Stomach (tissue), 4 donors: ENCODE data around the gene MKX.

Experiments
- POLR2A ChIP-seq, 4 donors: fragments of 450-650 bp; IDR thresholded peaks; one replicate each; pipeline ENCODE4 v1.6.1; 2016; ENCODE audit warnings: antibody characterized with exemption in 4 of 4, control low read depth in 2 of 4, mild to moderate bottlenecking in 1 of 4, moderate library complexity in 1 of 4
- TF ChIP-seq, protein P1 (sequence below), 7 experiments: fragments of 450-650 bp in 4 of 7; fragments of 200-600 bp in 3 of 7; sonication (generic) in 3 of 7; IDR thresholded peaks; one replicate each; pipeline ENCODE4 v1.5.1; 2016 to 2019; ENCODE audit warnings: antibody characterized with exemption in 7 of 7, control low read depth in 2 of 7, mild to moderate bottlenecking in 1 of 7

GRCh38 chr10:27637601-27638000, 108.0 kb downstream of the MKX start:
- no peak for TF ChIP-seq POLR2A (IDR thresholded peaks at IDR 0.05)
- TF ChIP-seq, protein P1, sequence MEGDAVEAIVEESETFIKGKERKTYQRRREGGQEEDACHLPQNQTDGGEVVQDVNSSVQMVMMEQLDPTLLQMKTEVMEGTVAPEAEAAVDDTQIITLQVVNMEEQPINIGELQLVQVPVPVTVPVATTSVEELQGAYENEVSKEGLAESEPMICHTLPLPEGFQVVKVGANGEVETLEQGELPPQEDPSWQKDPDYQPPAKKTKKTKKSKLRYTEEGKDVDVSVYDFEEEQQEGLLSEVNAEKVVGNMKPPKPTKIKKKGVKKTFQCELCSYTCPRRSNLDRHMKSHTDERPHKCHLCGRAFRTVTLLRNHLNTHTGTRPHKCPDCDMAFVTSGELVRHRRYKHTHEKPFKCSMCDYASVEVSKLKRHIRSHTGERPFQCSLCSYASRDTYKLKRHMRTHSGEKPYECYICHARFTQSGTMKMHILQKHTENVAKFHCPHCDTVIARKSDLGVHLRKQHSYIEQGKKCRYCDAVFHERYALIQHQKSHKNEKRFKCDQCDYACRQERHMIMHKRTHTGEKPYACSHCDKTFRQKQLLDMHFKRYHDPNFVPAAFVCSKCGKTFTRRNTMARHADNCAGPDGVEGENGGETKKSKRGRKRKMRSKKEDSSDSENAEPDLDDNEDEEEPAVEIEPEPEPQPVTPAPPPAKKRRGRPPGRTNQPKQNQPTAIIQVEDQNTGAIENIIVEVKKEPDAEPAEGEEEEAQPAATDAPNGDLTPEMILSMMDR (IDR thresholded peaks at IDR 0.05): no peak
